DMS53 treated with DMSO at 0.1 percent for 48 hours (cell line): ENCODE data around the gene ASF1B.

Experiments
- DNase-seq: peaks from one replicate; lab custom pipeline; 2025; ENCODE audit not compliant: unreplicated experiment; lab: John Stamatoyannopoulos, UW

Gene ASF1B

GRCh38 chr19:14138576-14139265, 2.3 kb upstream of the ASF1B start:
- DNase-seq, result no peak

- DNase-seq, result no peak
These were observed 342 bp downstream of the ASF1B start for GRCh38 chr19:14135985-14136508.

- no peak for DNase-seq
These were observed 1.0 kb downstream of the ASF1B start for GRCh38 chr19:14135355-14135754.

- DNase-seq, result no peak
These were observed 8.4 kb downstream of the ASF1B start for GRCh38 chr19:14127929-14128509.

GRCh38 chr19:14127176-14127575, 9.2 kb downstream of the ASF1B start:
- DNase-seq, result no peak

- DNase-seq, result no peak
These were observed 13.5 kb downstream of the ASF1B start for GRCh38 chr19:14122924-14123323.

- no peak for DNase-seq
These were observed 15.9 kb downstream of the ASF1B start for GRCh38 chr19:14120497-14120780.

GRCh38 chr19:14119644-14120496, 16.5 kb downstream of the ASF1B start:
- no peak for DNase-seq

GRCh38 chr19:14119146-14119545, 17.2 kb downstream of the ASF1B start:
- DNase-seq, result no peak

GRCh38 chr19:14118165-14119051, 18.0 kb downstream of the ASF1B start:
- DNase-seq, result peak; percentile 21

- DNase-seq, result peak; percentile 92
These were observed 18.7 kb downstream of the ASF1B start, which contains the start of gene PRKACA for GRCh38 chr19:14117668-14118164. PRKACA (minus strand) TSS chr19:14117762; CDS start chr19:14117547, 215 bp downstream.

- no peak for DNase-seq
These were observed 19.3 kb downstream of the ASF1B start for GRCh38 chr19:14116918-14117578.

- DNase-seq, result no peak
These were observed 19.9 kb downstream of the ASF1B start for GRCh38 chr19:14116525-14116917.

- DNase-seq, result no peak
These were observed 20.6 kb downstream of the ASF1B start for GRCh38 chr19:14115756-14116155.

- no peak for DNase-seq
These were observed 21.5 kb downstream of the ASF1B start for GRCh38 chr19:14114854-14115253.

GRCh38 chr19:14114439-14114838, 21.9 kb downstream of the ASF1B start:
- no peak for DNase-seq

- no peak for DNase-seq
These were observed 22.5 kb downstream of the ASF1B start for GRCh38 chr19:14113762-14114414.

GRCh38 chr19:14112809-14113385, 23.5 kb downstream of the ASF1B start:
- no peak for DNase-seq
